NOMO-1 (cell line): ENCODE measurements around the gene LMLN.
A peak's percentile ranks its signal among the peaks of the same experiment; 100 is the strongest.
"Not testable (repeated sequence)": the region's sequence is repeated elsewhere in the genome, so short reads cannot be mapped to it uniquely, and the experiment has no call there.

Source experiments
- DNase-seq, 2 experiments: peaks; one replicate each; lab custom pipeline; 2025; ENCODE audit not compliant: unreplicated experiment in 2 of 2; lab: John Stamatoyannopoulos, UW

Gene LMLN

DNA sequence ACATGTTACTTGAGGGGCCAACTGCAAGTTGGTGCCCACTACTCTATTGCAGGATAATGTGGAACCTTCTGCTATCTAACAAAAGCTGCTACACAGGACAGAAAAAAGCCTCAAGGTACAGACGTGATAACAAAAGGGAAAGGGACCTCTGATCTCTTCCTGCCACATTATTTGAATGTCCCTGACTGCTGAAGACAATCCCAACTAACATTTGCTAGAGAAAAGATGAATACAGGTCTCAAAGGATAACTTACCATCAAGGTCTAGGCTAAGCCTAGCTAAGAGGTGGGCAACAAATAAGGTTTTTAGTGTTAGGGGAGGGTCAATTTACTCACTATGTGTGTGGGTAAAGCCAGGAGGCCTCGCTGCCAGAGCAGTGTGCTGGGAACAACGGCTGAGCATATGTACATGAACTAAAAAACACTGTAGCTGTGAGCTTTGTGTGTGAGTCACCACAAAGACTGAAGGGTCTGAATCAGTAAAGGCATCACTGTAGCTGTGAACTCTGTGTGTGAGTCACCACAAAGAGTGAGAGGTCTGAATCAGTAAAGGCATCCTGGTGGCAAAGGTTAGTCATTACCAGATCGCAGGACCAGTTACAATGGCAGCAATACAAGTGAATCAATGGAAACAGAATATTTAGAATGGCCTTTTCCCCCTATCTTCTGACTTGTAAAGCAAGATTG, 111.7 kb downstream of the LMLN start:
- no peak for DNase-seq

DNA sequence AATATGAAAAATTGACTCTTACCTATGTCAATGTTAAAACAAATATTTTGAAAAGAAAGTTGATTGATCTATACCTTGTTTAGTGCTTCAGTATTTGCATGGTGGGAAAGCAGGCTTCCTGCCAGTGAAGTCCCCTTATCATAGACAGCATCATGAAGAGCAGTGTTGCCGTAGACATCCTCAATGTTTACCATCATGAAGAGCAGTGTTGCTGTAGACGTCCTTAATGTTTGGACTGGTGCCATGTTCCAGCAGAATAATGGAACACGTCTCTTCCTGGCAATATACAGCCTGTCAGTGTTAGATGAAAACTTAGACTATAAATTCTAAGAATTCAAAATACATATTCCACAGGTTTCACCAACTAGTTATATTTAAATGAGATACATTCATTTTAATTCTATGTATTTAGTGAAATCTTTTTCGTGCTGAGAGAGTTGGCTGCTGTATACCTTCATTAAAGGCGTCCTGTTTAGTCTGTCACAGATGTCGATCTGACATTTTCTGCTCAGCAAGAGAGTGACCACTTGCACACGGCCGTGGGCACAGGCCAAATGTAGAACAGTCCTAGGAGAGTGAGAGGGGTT, 116.8 kb downstream of the LMLN start:
- DNase-seq: no peak

GRCh38 chr3:198079771-198080520, 119.9 kb downstream of the LMLN start:
- peak in 1 of 2 experiments; percentile 55 for DNase-seq

- peak; percentile 67 to 82 for DNase-seq
Observed at GRCh38 chr3:198080521-198081384, 120.7 kb downstream of the LMLN start.

DNA sequence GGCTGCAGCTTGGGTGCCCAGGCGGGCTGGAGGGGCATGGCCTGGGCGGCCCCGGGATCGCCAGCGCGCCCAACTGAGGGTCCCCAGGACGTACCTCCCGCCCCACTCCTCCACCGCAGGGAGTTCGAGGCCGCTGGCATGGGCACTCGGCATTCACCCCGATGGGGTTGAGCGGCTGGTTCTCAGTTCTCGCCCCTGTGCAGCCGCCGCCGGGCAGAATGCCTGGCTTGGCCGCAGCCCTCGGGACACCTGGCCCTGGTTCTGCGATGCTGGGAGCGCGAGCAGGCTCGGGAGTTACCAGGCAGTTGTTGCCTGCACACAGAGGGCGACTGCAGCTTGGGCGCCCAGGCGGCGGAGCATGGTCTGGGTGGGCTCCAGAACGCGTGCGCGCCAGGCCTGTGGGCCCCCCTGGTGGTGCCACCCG, 121.4 kb downstream of the LMLN start:
- DNase-seq: no peak

- not testable (repeated sequence) for DNase-seq
Observed at GRCh38 chr3:198082226-198082625, 122.2 kb downstream of the LMLN start.

GRCh38 chr3:198088421-198088955, 128.5 kb downstream of the LMLN start:
- no peak for DNase-seq

DNA sequence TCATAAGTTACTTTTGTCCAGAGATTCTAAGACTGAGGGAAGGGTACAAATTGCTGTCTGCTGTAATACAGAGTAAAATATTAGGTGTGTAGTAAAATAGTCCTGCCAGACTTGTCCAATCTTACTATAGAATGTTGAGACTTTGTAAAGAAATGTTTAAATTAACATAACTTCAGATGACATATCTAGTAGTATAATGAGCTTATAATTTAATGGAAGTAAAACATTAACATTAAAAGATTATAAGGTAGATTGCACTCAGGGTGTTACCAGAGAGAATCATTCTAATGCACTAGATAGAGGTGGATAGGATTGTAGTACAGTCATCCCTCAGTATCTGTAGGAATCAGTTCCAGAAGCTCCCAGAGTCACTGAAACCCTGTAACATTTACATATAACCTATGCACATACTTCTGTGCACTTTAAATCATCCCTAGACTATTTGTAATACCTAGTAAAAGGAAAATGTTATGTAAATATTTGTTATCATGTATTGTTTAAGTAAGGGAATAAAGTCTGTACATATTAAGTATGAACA, 130.8 kb downstream of the LMLN start:
- no peak for DNase-seq

- DNase-seq: no peak
Observed at GRCh38 chr3:198092276-198092675, 132.3 kb downstream of the LMLN start.

DNA sequence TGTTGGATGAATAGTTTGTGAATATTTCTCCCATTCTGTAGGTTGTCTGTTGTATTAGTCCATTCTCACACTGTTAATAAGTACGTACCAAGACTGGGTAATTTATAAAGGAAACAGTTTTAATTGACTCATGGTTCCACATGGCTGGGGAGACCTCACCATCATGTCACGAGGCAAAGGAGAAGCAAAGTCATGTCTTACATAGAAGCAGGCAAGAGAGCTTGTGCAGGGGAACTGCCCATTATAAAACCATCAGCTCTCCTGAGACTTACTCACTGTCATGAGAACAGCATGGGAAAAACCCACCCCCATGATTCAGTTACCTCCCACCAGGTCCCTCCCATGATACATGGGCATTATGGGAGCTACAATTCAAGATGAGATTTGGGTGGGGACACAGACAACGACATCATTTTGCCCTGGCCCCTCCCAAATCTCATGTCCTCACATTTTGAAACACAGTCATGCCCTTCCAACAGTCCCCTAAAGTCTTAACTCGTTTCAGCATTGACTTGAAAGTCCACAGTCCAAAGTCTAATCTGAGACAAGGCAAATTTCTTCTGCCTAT, 133.2 kb downstream of the LMLN start:
- DNase-seq: no peak
